Coronary artery (tissue), 2 donors: ENCODE measurements around the gene DTL.

Experiments
- DNase-seq: peaks from one replicate; pipeline ENCODE4 v3.0.0-alpha.2; 2017; ENCODE audit warnings: low spot score
- H3K27ac ChIP-seq, 2 donors: fragments of 200-600 bp; sonication (generic); one replicate each; pipeline ENCODE4 v1.5.1; 2016 to 2019
- H3K4me3 ChIP-seq: fragments of 200-600 bp; sonication (generic); 2 replicates; pipeline ENCODE4 v1.5.1; 2016; ENCODE audit warnings: mild to moderate bottlenecking, moderate library complexity
- TF ChIP-seq, protein P1 (sequence below): fragments of 200-600 bp; sonication (generic); IDR thresholded peaks from one replicate; pipeline ENCODE4 v1.5.1; 2019; ENCODE audit warnings: antibody characterized with exemption

The DTL gene

DNA sequence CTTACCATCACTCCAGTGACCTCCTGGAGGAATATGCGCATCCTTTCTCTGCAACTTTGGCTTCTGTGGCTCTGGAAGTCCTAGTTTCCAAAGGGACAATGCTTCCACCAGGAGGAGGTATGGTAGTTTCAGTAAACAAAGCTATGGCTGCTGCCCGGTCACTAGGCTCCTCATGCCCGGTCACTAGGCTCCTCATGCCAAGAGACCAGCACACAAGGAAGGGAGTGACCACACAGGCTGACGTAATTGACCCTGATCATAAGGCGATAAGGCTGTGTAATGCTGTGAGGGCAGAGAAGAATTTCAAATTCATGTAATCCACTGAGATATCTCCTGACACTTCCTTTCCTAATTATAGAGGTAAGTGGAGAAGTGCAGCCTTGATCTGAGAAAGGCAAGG lies 102.9 kb downstream of the DTL start:
- TF ChIP-seq, protein P1, sequence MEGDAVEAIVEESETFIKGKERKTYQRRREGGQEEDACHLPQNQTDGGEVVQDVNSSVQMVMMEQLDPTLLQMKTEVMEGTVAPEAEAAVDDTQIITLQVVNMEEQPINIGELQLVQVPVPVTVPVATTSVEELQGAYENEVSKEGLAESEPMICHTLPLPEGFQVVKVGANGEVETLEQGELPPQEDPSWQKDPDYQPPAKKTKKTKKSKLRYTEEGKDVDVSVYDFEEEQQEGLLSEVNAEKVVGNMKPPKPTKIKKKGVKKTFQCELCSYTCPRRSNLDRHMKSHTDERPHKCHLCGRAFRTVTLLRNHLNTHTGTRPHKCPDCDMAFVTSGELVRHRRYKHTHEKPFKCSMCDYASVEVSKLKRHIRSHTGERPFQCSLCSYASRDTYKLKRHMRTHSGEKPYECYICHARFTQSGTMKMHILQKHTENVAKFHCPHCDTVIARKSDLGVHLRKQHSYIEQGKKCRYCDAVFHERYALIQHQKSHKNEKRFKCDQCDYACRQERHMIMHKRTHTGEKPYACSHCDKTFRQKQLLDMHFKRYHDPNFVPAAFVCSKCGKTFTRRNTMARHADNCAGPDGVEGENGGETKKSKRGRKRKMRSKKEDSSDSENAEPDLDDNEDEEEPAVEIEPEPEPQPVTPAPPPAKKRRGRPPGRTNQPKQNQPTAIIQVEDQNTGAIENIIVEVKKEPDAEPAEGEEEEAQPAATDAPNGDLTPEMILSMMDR: no peak
- no peak for DNase-seq
- H3K4me3 ChIP-seq: no peak overlapping the region
- H3K27ac ChIP-seq: no peak overlapping the region

DNA sequence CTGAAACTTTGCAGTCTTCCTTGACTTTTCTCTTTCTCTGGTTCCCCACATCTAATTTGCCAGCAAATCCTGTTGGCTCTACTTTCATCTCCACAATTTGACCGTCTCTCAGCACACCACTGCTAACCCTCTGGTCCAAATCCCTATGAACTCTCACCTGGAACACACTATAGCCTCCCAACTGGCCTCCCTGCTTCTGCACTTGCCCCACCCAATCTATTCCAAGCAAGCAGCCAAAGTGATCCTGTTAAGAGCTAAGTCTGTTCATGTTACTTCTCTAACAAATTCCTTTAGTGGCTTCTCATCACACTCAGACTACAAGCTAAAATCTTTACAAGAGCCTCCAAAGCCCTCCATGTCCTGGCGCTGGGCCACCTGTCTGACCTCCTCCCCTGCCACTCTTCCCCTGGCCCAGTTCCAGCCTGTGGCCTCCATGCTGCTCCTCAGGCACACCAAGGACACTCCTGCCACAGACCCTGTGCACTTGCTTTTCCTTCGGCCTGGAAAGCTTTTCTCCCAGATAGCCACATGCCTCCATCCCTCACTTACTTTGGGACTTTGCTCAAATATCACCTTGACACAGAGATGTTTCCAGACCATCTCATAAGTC lies 104.1 kb downstream of the DTL start:
- TF ChIP-seq, protein P1: no peak
- no peak overlapping the region for H3K27ac ChIP-seq
- H3K4me3 ChIP-seq: no peak overlapping the region
- DNase-seq: no peak

DNA sequence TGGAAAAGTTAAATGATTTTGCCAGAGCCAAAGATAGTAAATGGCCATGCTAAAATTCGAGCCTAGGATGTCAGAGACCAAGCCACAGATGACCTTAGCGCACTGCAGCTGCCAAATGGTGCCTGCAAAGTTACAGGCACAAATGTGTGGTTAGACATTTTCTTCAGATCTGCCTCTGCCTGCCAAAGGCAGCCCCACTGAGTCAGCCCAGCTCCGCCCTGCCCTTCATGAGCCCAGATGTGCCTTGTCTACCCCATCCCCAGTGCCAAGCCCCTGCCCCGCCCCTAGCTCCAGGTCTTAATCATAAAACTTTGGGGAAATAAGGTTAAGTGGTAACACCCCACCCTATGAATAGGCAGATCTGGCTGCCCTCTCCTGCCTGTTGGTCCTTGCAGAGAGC lies 105.9 kb downstream of the DTL start:
- no peak overlapping the region for H3K4me3 ChIP-seq
- DNase-seq: no peak
- TF ChIP-seq, protein P1: no peak
- no peak overlapping the region for H3K27ac ChIP-seq

DNA sequence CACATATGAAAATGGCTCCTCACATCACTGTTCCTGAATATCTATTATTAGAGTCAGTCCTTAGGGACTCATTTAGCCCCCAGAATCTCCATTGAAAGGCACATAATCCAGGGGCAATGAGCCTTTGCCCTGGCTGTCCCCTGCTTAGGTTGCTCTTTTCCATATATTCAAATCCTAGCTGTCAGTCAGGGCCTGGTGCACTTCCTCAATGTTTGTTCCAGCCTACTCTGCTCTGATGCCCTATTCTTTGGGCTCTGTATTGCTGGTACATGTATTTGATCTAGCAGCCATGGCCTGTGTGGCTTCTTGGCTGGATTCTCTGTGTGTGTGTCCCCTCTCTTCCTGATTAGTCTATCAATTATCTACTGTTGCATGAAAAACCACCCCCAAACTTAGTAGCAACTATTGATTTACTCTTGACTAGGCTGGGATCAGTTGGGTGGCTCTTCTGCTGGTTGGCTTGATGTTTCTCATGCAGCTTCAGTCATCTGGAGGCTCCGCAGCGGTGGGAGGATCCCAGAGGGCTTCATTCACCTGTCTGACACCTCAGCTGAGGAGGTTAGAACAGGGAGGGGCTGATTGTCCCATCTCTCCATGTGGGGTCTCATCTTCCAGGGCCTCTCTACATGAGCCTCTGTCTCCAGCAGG lies 107.5 kb downstream of the DTL start:
- H3K27ac ChIP-seq: no peak overlapping the region
- H3K4me3 ChIP-seq: no peak overlapping the region
- DNase-seq: no peak
- TF ChIP-seq, protein P1: no peak

DNA sequence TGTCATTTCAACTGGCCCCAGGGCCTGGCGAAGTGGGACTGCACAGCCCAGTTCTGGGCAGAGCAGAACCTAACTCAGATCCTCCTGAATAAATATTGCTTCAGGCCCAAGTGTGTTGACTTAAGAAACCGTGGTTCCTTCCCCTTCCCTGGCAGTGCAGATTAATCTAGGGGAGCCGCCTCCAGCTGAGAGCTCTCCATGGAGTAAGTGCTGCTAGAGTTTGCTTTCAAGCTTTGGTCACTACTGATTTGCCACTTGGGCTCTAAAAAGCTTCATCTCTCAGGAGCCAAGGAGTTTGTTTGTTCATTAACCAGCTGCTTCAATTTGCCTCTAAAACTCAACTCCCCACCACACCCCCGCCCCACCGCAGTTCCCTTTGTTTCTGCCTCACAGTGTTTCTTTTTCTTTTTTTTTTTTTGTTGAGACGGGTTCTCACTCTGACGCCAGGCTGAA lies 112.1 kb downstream of the DTL start:
- no peak overlapping the region for H3K27ac ChIP-seq
- no peak for DNase-seq

DNA sequence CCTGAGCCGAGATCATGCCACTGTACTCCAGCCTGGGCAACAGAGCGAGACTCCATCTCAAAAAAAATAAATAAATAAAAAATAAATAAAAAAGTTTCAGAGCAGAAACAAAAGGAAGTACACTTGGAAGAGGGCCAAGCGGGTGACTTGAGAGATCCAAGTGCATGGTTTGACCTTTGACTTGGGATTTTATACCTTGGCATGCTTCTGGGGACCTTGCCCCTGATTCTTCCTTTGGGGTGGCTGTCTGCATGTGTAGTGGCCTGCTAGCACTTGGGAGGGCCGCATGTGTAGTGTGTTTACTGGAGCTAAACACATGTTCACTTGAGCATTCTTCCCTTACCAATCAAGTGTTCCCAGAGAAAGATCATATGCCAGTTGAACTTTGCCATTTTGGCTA lies 114.0 kb downstream of the DTL start:
- no peak for DNase-seq
- TF ChIP-seq, protein P1: no peak
- no peak overlapping the region for H3K27ac ChIP-seq
- no peak overlapping the region for H3K4me3 ChIP-seq

More for the DNA sequence above, 112.1 kb downstream of the DTL start:
- TF ChIP-seq, protein P1: no peak
- no peak overlapping the region for H3K4me3 ChIP-seq

DNA sequence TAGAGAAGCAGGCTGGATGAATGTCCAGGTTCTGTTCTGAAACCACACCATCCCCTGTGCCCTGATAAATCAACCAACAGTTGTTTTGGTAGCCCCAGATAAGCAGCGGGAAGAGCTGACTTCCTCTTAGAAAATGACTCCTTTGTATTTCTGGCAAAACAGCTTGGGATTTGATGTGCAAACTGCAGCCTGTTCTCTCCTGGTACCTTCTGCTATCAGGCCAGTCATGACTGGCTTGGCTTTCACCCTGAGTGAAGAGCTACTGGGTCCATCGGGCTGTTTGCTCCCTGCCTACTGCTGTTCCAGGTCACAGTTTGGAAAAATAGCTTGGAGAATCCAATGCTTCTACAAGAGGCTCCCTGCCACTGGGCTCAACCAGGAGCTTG lies 116.8 kb downstream of the DTL start:
- no peak overlapping the region for H3K27ac ChIP-seq
- no peak overlapping the region for H3K4me3 ChIP-seq
- TF ChIP-seq, protein P1: no peak
- DNase-seq: no peak
